Duodenal mucosa (tissue), 2 donors: Measurements from ENCODE around the gene RARA.

Source experiments
- H3K27ac ChIP-seq: one replicate; pipeline ENCODE4 v1.7.0; 2013; ENCODE audit warnings: low read depth, low read length
- H3K27me3 ChIP-seq, 2 donors: one replicate each; pipeline ENCODE4 v1.7.0; 2013; ENCODE audit warnings: low read length in 2 of 2, control low read depth in 1 of 2; ENCODE audit not compliant: insufficient read depth in 2 of 2, control insufficient read depth in 1 of 2
- H3K36me3 ChIP-seq, 2 donors: one replicate each; pipeline ENCODE4 v1.7.0; 2013; ENCODE audit warnings: low read length in 2 of 2, control low read depth in 1 of 2; ENCODE audit not compliant: insufficient read depth in 2 of 2, control insufficient read depth in 1 of 2
- H3K4me1 ChIP-seq, 2 donors: one replicate each; pipeline ENCODE4 v1.7.0; 2013; ENCODE audit warnings: low read length in 2 of 2, control low read depth in 1 of 2; ENCODE audit not compliant: insufficient read depth in 2 of 2, control insufficient read depth in 1 of 2
- H3K4me3 ChIP-seq, 2 donors: one replicate each; pipeline ENCODE4 v1.7.0; 2013; ENCODE audit warnings: low read length in 2 of 2, low read depth in 1 of 2
- H3K9ac ChIP-seq, 2 donors: one replicate each; pipeline ENCODE4 v1.7.0; 2013; ENCODE audit warnings: low read length in 2 of 2, low read depth in 1 of 2
- H3K9me3 ChIP-seq, 2 donors: one replicate each; pipeline ENCODE4 v1.7.0; 2013; ENCODE audit warnings: low read length in 2 of 2, control low read depth in 1 of 2; ENCODE audit not compliant: control insufficient read depth in 1 of 2

RARA gene

GRCh38 chr17:40361063-40361924, 52.3 kb downstream of the RARA start:
- H3K4me3 ChIP-seq, result no peak overlapping the region
- H3K27me3 ChIP-seq, result no peaks in the 10 kb centered on the region
- H3K9me3 ChIP-seq, result no peaks in the 10 kb centered on the region
- H3K4me1 ChIP-seq, result peaks cover 12 to 14% of the 10 kb centered on the region in 2 donors
- no peak overlapping the region for H3K9ac ChIP-seq
- no peak overlapping the region for H3K27ac ChIP-seq
- peaks cover 2 to 4% of the 10 kb centered on the region in 2 donors for H3K36me3 ChIP-seq

DNA sequence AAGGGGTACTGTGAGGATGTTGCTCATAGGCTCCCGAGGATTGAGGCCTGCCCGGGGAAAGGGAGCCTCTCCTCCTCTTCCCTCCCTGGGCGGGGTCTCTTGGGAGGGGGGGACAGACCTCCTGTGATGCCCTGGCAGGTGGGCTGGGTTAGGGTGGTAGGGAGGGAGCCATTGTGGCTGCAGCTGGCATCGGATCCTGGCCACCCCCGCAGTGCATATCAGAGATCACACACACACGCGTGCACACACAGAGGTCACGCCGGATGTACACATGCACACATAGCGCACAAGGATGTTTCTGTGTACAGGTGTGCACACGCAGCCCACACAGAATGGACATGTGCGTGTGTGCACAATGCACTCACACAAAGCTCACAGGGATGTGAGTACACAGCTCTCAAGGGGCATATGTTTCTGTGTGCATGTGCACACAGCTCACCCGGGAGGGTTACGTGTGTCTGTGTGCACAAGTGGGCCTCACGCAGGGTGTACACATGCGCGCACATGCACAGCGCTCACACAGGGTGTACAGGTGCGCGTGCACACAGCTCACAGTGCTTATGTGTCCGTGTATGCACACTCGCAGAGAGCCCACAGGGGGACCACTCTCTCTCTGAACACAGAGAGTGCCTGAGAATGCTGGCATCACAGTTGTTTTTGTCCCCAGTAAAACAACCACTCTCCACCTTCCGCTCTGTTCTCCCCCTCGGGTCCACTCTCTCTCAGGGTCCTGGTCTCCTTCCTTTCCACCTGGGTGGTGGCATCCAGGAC, 53.1 kb downstream of the RARA start:
- H3K36me3 ChIP-seq, result peaks cover 0 to 2% of the 10 kb centered on the region in 2 donors
- H3K27me3 ChIP-seq, result no peaks in the 10 kb centered on the region
- peaks cover 12 to 14% of the 10 kb centered on the region in 2 donors for H3K4me1 ChIP-seq
- no peak overlapping the region for H3K9ac ChIP-seq
- H3K9me3 ChIP-seq, result no peaks in the 10 kb centered on the region
- peak overlapping the region; percentile 40 to 62 for H3K4me3 ChIP-seq
- H3K27ac ChIP-seq, result no peak overlapping the region

DNA sequence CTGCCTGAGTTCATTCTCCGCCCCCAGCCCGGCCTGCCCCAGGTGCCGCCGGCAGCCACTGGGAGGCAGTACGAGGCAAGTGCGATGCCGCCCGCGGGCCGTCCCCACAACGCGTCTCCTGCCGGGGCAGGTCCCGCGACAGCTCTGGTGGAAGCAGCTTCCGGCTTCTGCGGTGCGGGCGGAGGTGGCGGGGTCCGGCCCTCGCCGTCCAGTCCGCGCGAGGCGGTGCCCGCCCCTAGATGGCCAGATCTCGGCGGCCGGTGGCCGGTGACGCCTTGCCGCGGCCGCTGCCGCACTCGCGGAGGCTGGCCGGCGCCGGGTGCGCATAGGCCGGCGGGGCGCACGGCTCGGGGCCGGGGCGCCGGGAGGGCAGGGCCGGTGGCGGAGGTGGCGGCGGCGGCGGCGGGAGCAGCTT, 53.7 kb downstream of the RARA start:
- H3K4me3 ChIP-seq, result peak overlapping the region; percentile 48 to 62
- H3K27ac ChIP-seq, result no peak overlapping the region
- H3K9ac ChIP-seq, result no peak overlapping the region
- peaks cover 0 to 2% of the 10 kb centered on the region in 2 donors for H3K36me3 ChIP-seq
- H3K4me1 ChIP-seq, result peaks cover 12 to 14% of the 10 kb centered on the region in 2 donors
- no peaks in the 10 kb centered on the region for H3K27me3 ChIP-seq
- H3K9me3 ChIP-seq, result no peaks in the 10 kb centered on the region

DNA sequence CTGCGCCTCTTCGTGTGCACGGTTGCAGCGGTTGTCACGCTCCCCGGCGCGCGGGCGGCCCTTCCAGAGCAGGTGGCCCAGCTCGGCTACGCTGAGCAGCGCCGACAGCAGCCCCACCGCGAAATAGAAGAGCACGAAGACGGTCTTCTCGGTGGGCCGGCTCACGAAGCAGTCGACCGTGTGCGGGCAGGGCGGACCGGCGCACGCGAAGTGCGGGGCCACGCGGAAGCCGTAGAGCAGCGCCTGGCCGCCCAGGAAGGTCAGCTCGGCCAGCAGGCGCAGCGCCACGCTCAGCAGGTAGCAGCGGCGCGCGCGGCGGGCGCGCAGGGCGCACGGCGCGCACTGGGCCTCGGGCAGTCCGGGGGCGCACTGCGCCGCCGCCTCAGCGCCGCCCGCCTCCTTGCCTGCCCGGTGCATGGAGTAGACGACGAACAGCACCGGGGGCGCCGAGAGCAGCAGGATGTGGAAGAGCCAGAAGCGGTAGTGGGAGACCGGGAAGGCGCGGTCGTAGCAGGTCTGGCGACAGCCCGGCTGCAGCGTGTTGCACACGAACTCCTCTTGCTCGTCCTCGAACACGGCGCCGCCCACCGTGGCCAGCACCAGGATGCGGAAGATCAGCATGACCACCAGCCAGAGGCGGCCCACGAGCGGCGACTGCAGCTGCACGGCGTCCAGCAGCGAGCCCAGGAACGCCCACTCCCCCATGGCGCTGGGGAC, 54.3 kb downstream of the RARA start:
- no peak overlapping the region for H3K27ac ChIP-seq
- no peaks in the 10 kb centered on the region for H3K27me3 ChIP-seq
- H3K9me3 ChIP-seq, result no peaks in the 10 kb centered on the region
- peak overlapping the region; percentile 48 to 62 for H3K4me3 ChIP-seq
- H3K36me3 ChIP-seq, result peaks cover 0 to 2% of the 10 kb centered on the region in 2 donors
- peak overlapping the region in 1 of 2 donors; percentile 43 for H3K9ac ChIP-seq
- peaks cover 12 to 14% of the 10 kb centered on the region in 2 donors for H3K4me1 ChIP-seq

GRCh38 chr17:40364121-40364861, 55.3 kb downstream of the RARA start, which contains the start of gene GJD3:
Gene GJD3 (minus strand): TSS chr17:40364737. CDS start chr17:40363815, 922 bp downstream.
- Histone ChIP-seq H3K9me3 (no peaks in the 10 kb centered on the region), H3K4me1 (peaks cover 12 to 14% of the 10 kb centered on the region in 2 donors), H3K9ac (peak within 1 kb of the TSS; percentile 29 to 43), H3K36me3 (peaks cover 0 to 2% of the 10 kb centered on the region in 2 donors), H3K27ac (no peak within 1 kb of the TSS), H3K4me3 (peak within 1 kb of the TSS; percentile 48 to 62), H3K27me3 (no peaks in the 10 kb centered on the region)

- Histone ChIP-seq H3K9me3 (no peaks in the 10 kb centered on the region), H3K4me1 (peaks cover 12 to 14% of the 10 kb centered on the region in 2 donors), H3K27me3 (no peaks in the 10 kb centered on the region), H3K27ac (no peak overlapping the region), H3K36me3 (peaks cover 0 to 2% of the 10 kb centered on the region in 2 donors), H3K4me3 (no peak overlapping the region), H3K9ac (no peak overlapping the region)
These were observed 55.9 kb downstream of the RARA start for GRCh38 chr17:40364906-40365305.

DNA sequence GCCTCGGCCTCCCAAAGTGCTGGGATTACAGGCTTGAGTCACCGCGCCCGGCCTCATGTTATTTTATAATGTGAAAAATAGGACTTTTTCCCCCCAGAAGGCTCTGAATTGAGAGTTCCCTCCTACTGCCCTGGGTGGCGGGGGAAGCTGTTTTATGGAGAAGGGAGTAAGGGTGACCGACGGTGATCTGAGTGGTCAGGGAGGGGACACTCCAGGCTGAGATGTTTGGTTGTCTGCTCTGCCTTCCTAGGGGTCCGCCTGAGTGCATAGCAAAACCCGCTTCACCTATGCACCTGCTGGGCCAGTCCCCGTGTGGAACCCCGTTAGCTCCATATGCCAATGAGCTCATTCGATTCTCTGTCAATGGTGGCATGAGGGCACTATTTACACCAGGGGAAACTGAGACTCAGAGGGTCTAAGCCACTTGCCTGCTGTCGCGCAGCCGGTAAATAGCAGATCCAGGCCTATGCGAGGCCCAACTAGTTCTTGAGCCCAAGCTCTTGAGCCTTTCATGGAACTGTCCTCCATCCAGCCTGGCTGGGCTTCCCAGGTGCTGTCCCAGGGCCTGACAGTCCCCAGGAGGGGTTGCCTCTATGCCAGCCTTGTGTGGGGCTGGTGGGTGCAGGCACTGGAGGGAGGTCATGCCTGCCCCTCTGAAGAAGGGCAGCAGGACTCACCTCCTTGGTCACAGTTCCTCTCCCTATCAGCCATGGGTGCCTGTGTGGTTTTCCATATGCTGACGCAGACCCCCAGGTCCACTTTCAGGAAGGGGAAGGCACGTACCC, 57.3 kb downstream of the RARA start:
- Histone ChIP-seq H3K9me3 (no peaks in the 10 kb centered on the region), H3K4me3 (no peak overlapping the region), H3K9ac (no peak overlapping the region), H3K4me1 (peaks cover 12 to 14% of the 10 kb centered on the region in 2 donors), H3K27ac (no peak overlapping the region), H3K36me3 (peaks cover 0 to 2% of the 10 kb centered on the region in 2 donors), H3K27me3 (no peaks in the 10 kb centered on the region)

- no peak overlapping the region for H3K4me3 ChIP-seq
- peaks cover 0 to 2% of the 10 kb centered on the region in 2 donors for H3K36me3 ChIP-seq
These were observed 58.0 kb downstream of the RARA start for GRCh38 chr17:40366861-40367518.

More at GRCh38 chr17:40366861-40367518, 58.0 kb downstream of the RARA start:
- no peaks in the 10 kb centered on the region for H3K27me3 ChIP-seq
- H3K9ac ChIP-seq, result no peak overlapping the region
- H3K27ac ChIP-seq, result no peak overlapping the region
- peaks cover 12 to 14% of the 10 kb centered on the region in 2 donors for H3K4me1 ChIP-seq
- H3K9me3 ChIP-seq, result no peaks in the 10 kb centered on the region
